ENCODE results near the gene GLRA2.

DNA sequence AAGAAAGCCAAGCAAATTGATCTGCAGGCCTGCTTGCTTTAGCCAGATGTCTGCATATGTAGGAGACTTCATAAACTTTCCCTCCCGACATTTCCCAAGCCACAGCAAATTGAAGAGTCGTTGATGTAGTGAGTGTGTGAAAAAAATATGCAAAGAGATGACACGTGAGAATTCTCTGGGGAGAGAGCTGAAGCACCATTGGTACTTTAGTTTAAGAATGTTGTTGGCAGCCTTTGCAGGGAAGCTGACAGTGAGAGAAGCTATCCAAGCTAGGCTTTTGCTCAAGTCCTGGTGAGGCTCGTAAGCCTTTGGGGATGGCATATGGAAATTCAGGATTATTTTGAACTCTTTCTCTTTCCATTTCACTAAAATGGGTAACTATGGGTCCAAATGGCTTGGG is 87.5 kb downstream of the GLRA2 start:
- TF ChIP-seq CTCF (IDR thresholded peaks at IDR 0.05) (no peak), POLR2A (IDR thresholded peaks at IDR 0.05) (no peak)

All from lower leg skin (tissue), 3 donors.